Calu3 (cell line): Measurements from ENCODE around the gene STPG4. TPM values are rescaled to one million over a fixed set of nuclear protein-coding genes. Genes with fewer than 3 reads are reported as not detected.

ENCODE experiments used
- BruUV-seq: library from RNA; stranded (reverse); fragments of 400-500 nt; replicated peaks from 2 replicates; lab custom pipeline; 2021; lab: Mats Ljungman, UMichigan
- CTCF ChIA-PET: fragments of 300-600 bp; sonication (Branson Sonifier 250); formaldehyde crosslinking; loops from one replicate; lab custom pipeline; 2022; ENCODE audit warnings: antibody characterized with exemption; lab: Charles Lee
- DNase-seq: peaks from one replicate; pipeline ENCODE4 v3.0.0; 2022
- H3K27ac Mint-ChIP-seq: one replicate; pipeline ENCODE4 v1.8.0; 2022; ENCODE audit warnings: mixed read lengths; ENCODE audit not compliant: unreplicated experiment
- H3K27me3 Mint-ChIP-seq: one replicate; pipeline ENCODE4 v1.8.0; 2022; ENCODE audit warnings: mixed read lengths; ENCODE audit not compliant: unreplicated experiment
- H3K36me3 Mint-ChIP-seq: one replicate; pipeline ENCODE4 v1.8.0; 2022; ENCODE audit warnings: mild to moderate bottlenecking, moderate library complexity, mixed read lengths; ENCODE audit not compliant: insufficient read depth, unreplicated experiment
- H3K4me1 Mint-ChIP-seq: one replicate; pipeline ENCODE4 v1.8.0; 2022; ENCODE audit warnings: mild to moderate bottlenecking, low read depth, mixed read lengths; ENCODE audit not compliant: unreplicated experiment
- H3K4me3 Mint-ChIP-seq: one replicate; pipeline ENCODE4 v1.8.0; 2022; ENCODE audit warnings: mild to moderate bottlenecking, low read depth, moderate library complexity, mixed read lengths; ENCODE audit not compliant: unreplicated experiment
- H3K9me3 Mint-ChIP-seq: one replicate; pipeline ENCODE4 v1.8.0; 2022; ENCODE audit warnings: low read depth, mixed read lengths; ENCODE audit not compliant: unreplicated experiment
- intact Hi-C: fragments of 100-400 bp; cut with micrococcal nuclease; formaldehyde crosslinking; loops from one replicate; pipeline ENCODE4 v1.10.0; 2022; ENCODE audit not compliant: unreplicated experiment
- total RNA-seq: library from RNA; stranded (reverse); gene quantifications from 2 replicates; pipeline ENCODE4 v1.2.3, GENCODE V29; 2022
- TF ChIP-seq, protein P1 (sequence below): fragments of 200-600 bp; IDR thresholded peaks from one replicate; pipeline ENCODE4 v1.8.0; 2022; ENCODE audit warnings: antibody characterized with exemption; ENCODE audit not compliant: unreplicated experiment

STPG4 gene
- total RNA-seq, 1 experiment from 2014 or later: 12.7 TPM

DNA sequence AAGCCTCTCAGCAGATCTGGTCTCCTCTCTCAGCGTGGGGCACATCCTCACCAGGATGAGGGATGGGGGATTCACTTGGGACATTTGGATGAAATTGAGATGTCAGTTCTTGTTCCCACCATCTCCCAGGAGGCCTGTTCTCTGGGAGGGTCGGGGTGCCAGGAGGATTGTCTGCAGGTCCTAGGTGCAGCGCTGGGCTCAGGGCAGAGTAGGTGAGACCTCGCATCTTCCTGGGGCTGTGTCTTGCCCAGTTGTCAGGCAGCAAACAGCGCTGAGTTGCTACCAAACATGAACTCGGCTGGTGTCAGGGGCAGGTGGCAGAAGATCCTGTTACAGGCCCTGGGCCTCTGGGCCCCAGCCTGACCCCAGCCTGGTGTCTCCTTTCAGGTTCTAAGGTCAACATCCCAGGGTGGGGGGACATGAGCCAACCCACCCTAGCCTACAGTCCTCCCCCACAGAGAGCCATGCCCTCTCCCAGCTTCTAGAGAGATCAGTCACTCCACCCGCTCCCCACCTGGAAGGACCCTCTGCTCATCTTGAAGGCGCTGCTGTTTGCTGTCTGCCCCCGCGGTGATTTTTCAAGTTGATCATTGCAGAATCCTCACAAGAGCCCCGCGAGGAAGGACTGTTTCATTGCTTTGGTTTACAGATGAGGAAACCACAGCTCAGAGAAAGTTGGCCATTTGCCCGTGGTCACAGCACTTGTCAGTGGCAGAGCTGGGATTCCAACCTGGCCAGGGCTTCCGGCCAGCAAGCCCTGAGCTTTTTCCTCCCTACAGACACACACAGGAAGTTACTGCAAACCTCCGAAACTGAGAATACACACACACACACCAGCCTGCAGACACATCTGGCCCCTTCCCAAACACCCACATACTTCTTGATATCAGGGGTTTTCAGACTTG lies 83.9 kb downstream of the STPG4 start:
- intact Hi-C loops: no loop called here
- peak overlapping the region; percentile 89 for H3K27ac Mint-ChIP-seq
- CTCF ChIA-PET: interaction anchor here (0.6 kb wide), 1 partner anchor 34 kb away, joined by 3 read pairs; no protein-coding TSS in a partner anchor
- H3K9me3 Mint-ChIP-seq: no peaks in the 10 kb centered on the region
- TF ChIP-seq, protein P1, sequence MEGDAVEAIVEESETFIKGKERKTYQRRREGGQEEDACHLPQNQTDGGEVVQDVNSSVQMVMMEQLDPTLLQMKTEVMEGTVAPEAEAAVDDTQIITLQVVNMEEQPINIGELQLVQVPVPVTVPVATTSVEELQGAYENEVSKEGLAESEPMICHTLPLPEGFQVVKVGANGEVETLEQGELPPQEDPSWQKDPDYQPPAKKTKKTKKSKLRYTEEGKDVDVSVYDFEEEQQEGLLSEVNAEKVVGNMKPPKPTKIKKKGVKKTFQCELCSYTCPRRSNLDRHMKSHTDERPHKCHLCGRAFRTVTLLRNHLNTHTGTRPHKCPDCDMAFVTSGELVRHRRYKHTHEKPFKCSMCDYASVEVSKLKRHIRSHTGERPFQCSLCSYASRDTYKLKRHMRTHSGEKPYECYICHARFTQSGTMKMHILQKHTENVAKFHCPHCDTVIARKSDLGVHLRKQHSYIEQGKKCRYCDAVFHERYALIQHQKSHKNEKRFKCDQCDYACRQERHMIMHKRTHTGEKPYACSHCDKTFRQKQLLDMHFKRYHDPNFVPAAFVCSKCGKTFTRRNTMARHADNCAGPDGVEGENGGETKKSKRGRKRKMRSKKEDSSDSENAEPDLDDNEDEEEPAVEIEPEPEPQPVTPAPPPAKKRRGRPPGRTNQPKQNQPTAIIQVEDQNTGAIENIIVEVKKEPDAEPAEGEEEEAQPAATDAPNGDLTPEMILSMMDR: no peak
- DNase-seq: peak; percentile 72
- H3K4me3 Mint-ChIP-seq: peak overlapping the region; percentile 8
- peaks cover 51% of the 10 kb centered on the region for H3K36me3 Mint-ChIP-seq
- BruUV-seq: no TSS peak
- H3K27me3 Mint-ChIP-seq: no peaks in the 10 kb centered on the region
- peaks cover 59% of the 10 kb centered on the region for H3K4me1 Mint-ChIP-seq

DNA sequence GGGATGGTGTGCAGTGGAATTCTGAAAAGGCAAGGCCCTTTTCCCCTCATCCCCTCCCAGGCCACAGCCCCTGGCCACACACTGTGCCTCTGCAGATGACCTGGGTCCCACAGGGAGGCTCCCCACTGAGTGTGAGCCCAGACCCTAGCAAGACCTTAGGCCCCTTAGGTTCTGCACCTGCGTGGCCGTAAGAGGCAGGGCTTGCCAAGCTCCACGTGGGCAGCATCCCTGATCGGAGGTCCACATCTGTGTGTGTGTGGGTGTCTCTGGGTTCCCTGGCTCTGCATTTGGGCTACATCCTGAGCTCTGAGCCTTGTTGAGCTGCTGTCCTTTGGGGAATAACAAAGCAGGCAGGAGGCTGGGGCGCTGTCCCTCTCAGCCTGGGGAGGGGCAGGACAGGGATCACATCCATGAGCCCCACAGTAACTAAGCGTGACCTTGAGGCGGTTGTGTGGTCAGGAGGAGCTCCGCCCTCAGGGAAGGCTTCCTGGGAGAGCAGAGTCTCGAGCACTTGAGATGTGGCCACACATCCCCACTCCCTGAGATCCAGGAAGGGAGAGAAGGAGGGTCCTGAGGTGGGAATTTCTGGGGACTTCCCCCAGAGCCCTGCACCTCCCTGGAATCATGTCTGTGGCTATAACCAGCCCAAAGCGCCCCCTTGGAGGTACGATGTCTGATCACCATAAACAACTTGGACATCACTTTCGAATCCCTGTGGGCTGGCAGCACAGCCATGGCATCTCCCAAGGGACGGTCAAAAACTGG lies 84.8 kb downstream of the STPG4 start:
- CTCF ChIA-PET: interaction anchor here (0.6 to 1.6 kb wide), 4 partner anchors 9 to 252 kb away, joined by 3 to 5 read pairs (median 4); no protein-coding TSS in a partner anchor
- Mint-ChIP-seq H3K9me3 (no peaks in the 10 kb centered on the region), H3K27me3 (no peaks in the 10 kb centered on the region), H3K36me3 (peaks cover 47% of the 10 kb centered on the region), H3K4me1 (peaks cover 59% of the 10 kb centered on the region), H3K27ac (peak overlapping the region; percentile 61), H3K4me3 (no peak overlapping the region)
- BruUV-seq: no TSS peak
- intact Hi-C loops: no loop called here
- TF ChIP-seq, protein P1: no peak
- no peak for DNase-seq

DNA sequence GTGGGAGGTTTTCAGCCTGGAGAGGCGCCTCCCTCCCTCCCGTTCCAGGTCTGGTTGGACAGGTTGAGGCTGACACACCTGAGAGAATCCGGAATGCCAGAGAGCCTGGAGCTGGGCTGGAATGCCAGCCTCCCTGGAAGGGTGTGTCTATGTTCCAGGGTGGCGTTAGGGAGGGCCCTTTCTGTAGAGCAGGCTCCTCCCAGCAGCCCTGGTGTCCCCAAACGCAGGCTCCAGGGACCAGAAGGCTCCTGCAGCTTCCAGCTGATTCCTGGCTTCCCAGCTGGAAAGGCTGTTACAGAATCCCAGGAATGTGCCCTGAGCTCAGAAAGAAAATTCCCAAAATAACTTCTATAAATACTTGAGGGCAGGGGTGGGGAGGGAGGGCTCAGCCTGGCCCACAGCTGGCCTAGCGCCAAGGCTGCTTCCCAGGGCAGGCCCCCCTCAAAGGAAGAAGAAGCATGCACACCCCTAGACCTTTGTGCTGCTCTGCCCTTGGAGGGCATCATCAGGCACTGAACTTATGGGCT lies 85.4 kb downstream of the STPG4 start:
- peaks cover 44% of the 10 kb centered on the region for H3K36me3 Mint-ChIP-seq
- peak overlapping the region; percentile 61 for H3K27ac Mint-ChIP-seq
- H3K4me1 Mint-ChIP-seq: peaks cover 59% of the 10 kb centered on the region
- peak; percentile 90 for DNase-seq
- CTCF ChIA-PET: interaction anchor here (0.7 to 1.6 kb wide), 3 partner anchors 10 to 253 kb away, joined by 3 to 5 read pairs (median 4); no protein-coding TSS in a partner anchor
- H3K4me3 Mint-ChIP-seq: no peak overlapping the region
- BruUV-seq: no TSS peak
- H3K27me3 Mint-ChIP-seq: no peaks in the 10 kb centered on the region
- TF ChIP-seq, protein P1: no peak
- H3K9me3 Mint-ChIP-seq: no peaks in the 10 kb centered on the region
- intact Hi-C loops: no loop called here

DNA sequence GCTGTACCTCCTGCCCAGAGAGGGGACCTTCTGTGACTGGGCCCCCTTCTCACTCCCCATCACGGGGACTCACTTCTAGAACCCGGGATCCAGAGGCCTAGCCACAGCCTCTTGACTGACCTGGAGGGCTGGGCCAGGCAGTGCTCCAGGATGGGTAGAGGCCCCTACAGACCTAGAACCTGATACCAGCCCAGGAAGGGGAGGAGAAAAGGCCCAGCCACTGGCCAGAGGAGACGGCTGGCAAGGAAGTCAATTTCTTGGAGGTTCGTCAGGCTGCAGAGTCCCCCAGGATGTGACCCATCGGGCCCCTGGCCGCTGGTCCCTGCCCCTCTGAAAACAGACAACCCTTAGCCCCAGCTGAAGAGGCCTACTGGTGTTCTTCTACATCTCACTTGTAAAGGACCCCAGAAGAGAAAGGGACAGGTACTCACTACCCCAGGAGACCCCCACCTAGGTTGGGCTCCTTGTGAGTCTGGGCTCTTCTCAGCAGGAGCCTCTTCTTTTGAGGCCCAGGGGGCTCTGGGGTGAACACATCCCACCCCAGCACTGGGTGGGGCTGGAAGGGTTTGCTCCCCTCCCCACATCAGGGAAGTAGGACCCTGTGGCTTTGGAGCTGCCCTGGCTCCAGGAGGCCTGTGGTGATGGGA lies 86.0 kb downstream of the STPG4 start:
- peaks cover 44% of the 10 kb centered on the region for H3K36me3 Mint-ChIP-seq
- CTCF ChIA-PET: interaction anchor here (0.7 to 1.6 kb wide), 3 partner anchors 10 to 254 kb away, joined by 3 to 5 read pairs (median 4); no protein-coding TSS in a partner anchor
- DNase-seq: no peak
- TF ChIP-seq, protein P1: no peak
- BruUV-seq: no TSS peak
- intact Hi-C loops: no loop called here
- no peak overlapping the region for H3K4me3 Mint-ChIP-seq
- no peaks in the 10 kb centered on the region for H3K27me3 Mint-ChIP-seq
- H3K4me1 Mint-ChIP-seq: peaks cover 55% of the 10 kb centered on the region
- H3K9me3 Mint-ChIP-seq: no peaks in the 10 kb centered on the region
- peak overlapping the region; percentile 61 for H3K27ac Mint-ChIP-seq
